Esophagus muscularis mucosa (tissue), 3 donors: Measurements from ENCODE around the gene VAPA.

ENCODE experiments used
- CTCF ChIP-seq, 3 experiments: fragments of 200-600 bp in 2 of 3; fragments of 450-650 bp in 1 of 3; sonication (generic) in 2 of 3; IDR thresholded peaks; one replicate each; pipeline ENCODE4 v1.5.1; 2017 to 2019; ENCODE audit warnings: antibody characterized with exemption in 3 of 3, mild to moderate bottlenecking in 2 of 3, moderate library complexity in 1 of 3
- POLR2A ChIP-seq: fragments of 450-650 bp; IDR thresholded peaks from one replicate; pipeline ENCODE4 v1.6.1; 2017; ENCODE audit warnings: antibody characterized with exemption, moderate library complexity, mild to moderate bottlenecking, low read depth
- POLR2AphosphoS5 ChIP-seq, 2 donors: sonication (generic); formaldehyde crosslinking; IDR thresholded peaks; one replicate each; pipeline ENCODE4 v1.6.1; 2017; ENCODE audit warnings: antibody characterized with exemption in 2 of 2

GRCh38 chr18:9994026-9994570, 80.3 kb downstream of the VAPA start:
- TF ChIP-seq POLR2A (no peak), CTCF (IDR thresholded peaks at IDR 0.05) (no peak), POLR2AphosphoS5 (IDR thresholded peaks at IDR 0.05) (no peak)
